Left lung (tissue), 10 donors: Measurements from ENCODE around the gene STIM2. TPM values are rescaled to one million over a fixed set of nuclear protein-coding genes. Genes with fewer than 3 reads are reported as not detected.
A peak's percentile ranks its signal among the peaks of the same experiment; 100 is the strongest.

Experiments
- ATAC-seq: fragments of 200-7000 bp; cut with Tn5 transposase; one replicate; pipeline ENCODE4 v1.9.1; 2020; ENCODE audit warnings: moderate library complexity
- DNase-seq, 4 donors: peaks; one replicate each; pipeline ENCODE4 v3.0.0-alpha.2; 2013 to 2020
- H3K27ac ChIP-seq, 2 donors: fragments of 200-600 bp; sonication (generic) in 1 of 2; one replicate each; pipeline versions ENCODE4 v1.5.0 to v1.8.0; 2020 to 2021
- H3K27me3 ChIP-seq, 2 donors: fragments of 200-600 bp; sonication (generic) in 1 of 2; one replicate each; pipeline versions ENCODE4 v1.5.0 to v1.8.0; 2020 to 2021
- H3K36me3 ChIP-seq, 2 donors: fragments of 200-600 bp; sonication (generic) in 1 of 2; one replicate each; pipeline versions ENCODE4 v1.5.0 to v1.8.0; 2020 to 2021
- H3K4me1 ChIP-seq, 2 donors: fragments of 200-600 bp; one replicate each; pipeline ENCODE4 v1.8.0; 2021
- H3K4me3 ChIP-seq, 2 donors: fragments of 200-600 bp; sonication (generic) in 1 of 2; one replicate each; pipeline versions ENCODE4 v1.5.0 to v1.8.0; 2020 to 2021; ENCODE audit warnings: mild to moderate bottlenecking in 1 of 2
- H3K9me3 ChIP-seq, 2 donors: fragments of 200-600 bp; sonication (generic) in 1 of 2; one replicate each; pipeline versions ENCODE4 v1.5.0 to v1.8.0; 2020 to 2021
- intact Hi-C, 2 donors: fragments of 100-400 bp; cut with DNase I; formaldehyde crosslinking; loops; one replicate each; pipeline versions ENCODE4 v1.11.2 to v1.14.2; 2022
- polyA plus RNA-seq, 6 donors: library from polyadenylated mRNA; unstranded; fragments of 120-200 nt; gene quantifications; one replicate each; pipeline ENCODE4 v1.2.1, GENCODE V29; 2013; ENCODE audit not compliant: insufficient read length in 6 of 6
- total RNA-seq, 2 donors: library from RNA; stranded (reverse); fragmentation: NEBNext Ultra II Directional; extraction: Animal tissue kit (Norgen Biotek cat#: 25700); gene quantifications; one replicate each; pipeline ENCODE4 v1.2.1, GENCODE V29; 2021
- TF ChIP-seq, protein P1 (sequence below), 2 donors: fragments of 200-600 bp; sonication (generic) in 1 of 2; IDR thresholded peaks; one replicate each; pipeline versions ENCODE4 v1.5.0 to v1.8.0; 2021; ENCODE audit warnings: antibody characterized with exemption in 2 of 2
- donor health status: DM: no; HTN: yes; CAD: no.
- donor health status: DM: no; HTN: no; CAD: no.

Gene STIM2
- total and polyA plus RNA-seq, 8 donors: 29.1 to 62.7 (median 53.2) TPM

DNA sequence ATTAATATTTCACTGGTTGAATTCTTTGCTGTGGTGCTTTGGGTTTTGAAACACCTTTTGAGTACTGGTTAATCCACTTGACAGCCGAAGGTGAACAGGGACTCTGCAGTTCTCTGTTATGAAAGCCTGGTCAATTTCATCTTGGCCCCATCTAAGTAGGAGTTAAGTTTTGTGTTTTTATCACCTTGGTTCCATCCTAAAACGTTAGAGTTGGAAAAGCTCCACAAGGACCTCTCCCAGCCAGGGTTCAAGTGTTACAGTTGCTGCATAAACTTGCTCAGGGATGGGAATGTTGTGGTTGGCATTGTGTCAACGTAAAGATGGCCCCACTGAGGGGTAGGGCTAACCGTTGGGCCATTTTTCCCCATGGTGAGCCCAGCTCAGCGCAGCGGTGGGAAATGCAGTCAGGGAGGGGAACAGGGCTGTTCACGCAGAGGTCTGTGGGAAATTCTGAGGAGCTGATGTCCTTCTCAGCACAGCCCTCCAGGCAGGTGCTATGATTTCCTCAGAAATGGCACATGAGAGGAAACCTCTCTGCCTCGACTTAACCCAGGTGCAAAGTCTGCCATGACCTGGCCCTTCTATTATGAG lies 188.7 kb downstream of the STIM2 start:
- Histone ChIP-seq H3K9me3 (no peaks in the 10 kb centered on the region), H3K4me3 (no peak overlapping the region), H3K27ac (no peak overlapping the region), H3K36me3 (no peaks in the 10 kb centered on the region), H3K4me1 (peaks cover 3 to 4% of the 10 kb centered on the region in 2 donors), H3K27me3 (peaks cover 0 to 26% of the 10 kb centered on the region in 2 donors)
- TF ChIP-seq, protein P1, sequence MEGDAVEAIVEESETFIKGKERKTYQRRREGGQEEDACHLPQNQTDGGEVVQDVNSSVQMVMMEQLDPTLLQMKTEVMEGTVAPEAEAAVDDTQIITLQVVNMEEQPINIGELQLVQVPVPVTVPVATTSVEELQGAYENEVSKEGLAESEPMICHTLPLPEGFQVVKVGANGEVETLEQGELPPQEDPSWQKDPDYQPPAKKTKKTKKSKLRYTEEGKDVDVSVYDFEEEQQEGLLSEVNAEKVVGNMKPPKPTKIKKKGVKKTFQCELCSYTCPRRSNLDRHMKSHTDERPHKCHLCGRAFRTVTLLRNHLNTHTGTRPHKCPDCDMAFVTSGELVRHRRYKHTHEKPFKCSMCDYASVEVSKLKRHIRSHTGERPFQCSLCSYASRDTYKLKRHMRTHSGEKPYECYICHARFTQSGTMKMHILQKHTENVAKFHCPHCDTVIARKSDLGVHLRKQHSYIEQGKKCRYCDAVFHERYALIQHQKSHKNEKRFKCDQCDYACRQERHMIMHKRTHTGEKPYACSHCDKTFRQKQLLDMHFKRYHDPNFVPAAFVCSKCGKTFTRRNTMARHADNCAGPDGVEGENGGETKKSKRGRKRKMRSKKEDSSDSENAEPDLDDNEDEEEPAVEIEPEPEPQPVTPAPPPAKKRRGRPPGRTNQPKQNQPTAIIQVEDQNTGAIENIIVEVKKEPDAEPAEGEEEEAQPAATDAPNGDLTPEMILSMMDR (IDR thresholded peaks at IDR 0.05): no peak
- ATAC-seq (peak; percentile 59), DNase-seq (no peak)
- intact Hi-C loops: no loop called here

DNA sequence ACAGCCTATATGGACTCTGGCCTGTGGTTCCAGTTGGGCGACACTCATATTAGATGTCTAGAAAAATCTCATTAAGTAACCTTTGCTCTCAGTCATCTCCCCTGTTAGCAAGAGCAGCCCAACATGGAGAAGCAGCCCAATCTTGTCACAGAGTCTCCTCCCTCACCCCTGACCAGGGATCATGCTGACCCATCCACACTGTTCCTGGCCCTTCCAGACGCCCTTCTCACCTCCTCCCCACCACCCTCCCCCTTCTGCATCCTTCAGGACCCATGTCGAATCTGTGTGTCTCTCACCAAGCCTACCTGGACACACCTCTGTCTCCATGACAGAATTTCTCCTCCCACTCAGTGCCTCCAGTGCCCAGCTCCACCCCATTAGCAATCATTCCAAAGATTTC lies 190.1 kb downstream of the STIM2 start:
- no peak for DNase-seq
- Histone ChIP-seq H3K9me3 (no peaks in the 10 kb centered on the region), H3K27me3 (peaks cover 0 to 23% of the 10 kb centered on the region in 2 donors), H3K27ac (no peak overlapping the region), H3K4me3 (no peak overlapping the region), H3K4me1 (peaks cover 3 to 4% of the 10 kb centered on the region in 2 donors), H3K36me3 (no peaks in the 10 kb centered on the region)
- intact Hi-C loops: no loop called here
- peak; percentile 12 for ATAC-seq
- TF ChIP-seq, protein P1 (IDR thresholded peaks at IDR 0.05): no peak

DNA sequence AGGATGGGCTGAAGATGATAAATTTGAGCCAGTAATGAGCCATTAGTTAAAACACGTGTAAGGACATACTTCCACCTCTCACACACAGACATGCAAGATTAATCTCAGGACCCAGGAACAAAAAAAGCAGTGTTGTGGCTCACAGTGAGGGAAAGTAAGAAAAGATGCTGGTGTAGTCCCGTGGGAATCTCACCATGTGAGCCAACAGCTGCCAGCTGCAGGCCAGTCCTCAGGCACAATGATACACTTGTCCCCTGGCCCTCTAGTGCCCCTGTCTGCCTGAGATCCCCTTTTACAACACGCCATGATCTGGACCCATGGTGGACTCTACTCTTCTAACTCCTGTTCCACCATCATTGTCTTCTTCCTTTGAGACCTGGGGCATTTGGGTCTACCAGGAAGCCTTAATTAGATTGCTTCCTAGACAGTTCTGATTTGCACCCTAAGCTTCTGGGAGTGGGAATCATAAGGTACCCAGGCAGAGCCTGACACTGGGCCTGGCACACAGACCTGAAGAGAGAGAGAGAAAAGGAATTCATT lies 194.7 kb downstream of the STIM2 start:
- Histone ChIP-seq H3K9me3 (no peaks in the 10 kb centered on the region), H3K36me3 (no peaks in the 10 kb centered on the region), H3K27ac (no peak overlapping the region), H3K4me1 (no peaks in the 10 kb centered on the region), H3K4me3 (no peak overlapping the region), H3K27me3 (peaks cover 0 to 2% of the 10 kb centered on the region in 2 donors)
- intact Hi-C loops: no loop called here
- TF ChIP-seq, protein P1 (IDR thresholded peaks at IDR 0.05): no peak
- DNase-seq (no peak), ATAC-seq (no peak)

DNA sequence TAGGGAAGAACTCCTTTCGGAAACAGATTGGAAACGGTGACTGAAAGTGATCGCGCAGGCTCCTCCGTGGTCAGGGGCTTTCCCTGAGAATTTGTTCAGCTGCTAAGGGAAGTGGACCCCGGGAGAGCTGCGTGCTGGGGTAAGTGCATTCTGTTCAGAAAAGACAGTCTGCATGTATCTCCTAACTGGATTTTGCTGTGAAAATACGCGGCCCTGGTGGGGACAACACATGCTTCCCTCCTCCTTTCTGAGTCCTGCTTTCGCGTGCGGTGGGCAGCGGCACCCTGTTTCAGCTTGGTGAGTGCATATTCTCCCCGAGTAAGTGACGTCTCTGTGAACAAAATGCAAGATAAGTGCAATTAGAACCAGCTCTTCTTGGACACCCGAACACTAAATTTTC lies 195.6 kb downstream of the STIM2 start:
- Histone ChIP-seq H3K36me3 (no peaks in the 10 kb centered on the region), H3K4me3 (no peak overlapping the region), H3K9me3 (no peaks in the 10 kb centered on the region), H3K27me3 (peaks cover 0 to 4% of the 10 kb centered on the region in 2 donors), H3K4me1 (no peaks in the 10 kb centered on the region), H3K27ac (no peak overlapping the region)
- DNase-seq (no peak), ATAC-seq (no peak)
- TF ChIP-seq, protein P1 (IDR thresholded peaks at IDR 0.05): no peak
- intact Hi-C loops: no loop called here

DNA sequence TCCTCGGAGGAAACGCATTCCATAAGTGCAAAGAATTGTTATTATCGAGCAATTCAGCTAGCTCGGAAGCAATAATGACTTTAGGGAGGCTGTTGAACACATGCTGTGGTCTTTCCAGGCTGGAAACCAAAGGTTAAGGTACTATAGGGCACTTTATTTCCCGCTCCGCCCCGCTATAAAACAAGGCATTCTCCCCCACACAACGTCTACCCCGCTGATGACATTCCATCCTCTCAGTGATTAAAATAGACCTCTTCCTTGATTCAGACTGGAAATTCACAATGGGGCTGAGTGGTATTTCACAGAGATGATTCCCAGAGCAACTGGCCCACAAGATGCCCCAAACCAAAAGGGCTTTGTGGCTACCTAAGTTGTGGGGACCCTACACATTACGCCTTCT lies 196.4 kb downstream of the STIM2 start:
- Histone ChIP-seq H3K27ac (no peak overlapping the region), H3K4me1 (no peaks in the 10 kb centered on the region), H3K27me3 (peaks cover 0 to 4% of the 10 kb centered on the region in 2 donors), H3K36me3 (no peaks in the 10 kb centered on the region), H3K4me3 (no peak overlapping the region), H3K9me3 (no peaks in the 10 kb centered on the region)
- TF ChIP-seq, protein P1 (IDR thresholded peaks at IDR 0.05): no peak
- no peak for ATAC-seq
- no peak for DNase-seq
- intact Hi-C loops: no loop called here
